Measurements from ENCODE around the gene MARK2. TPM values are rescaled to one million over a fixed set of nuclear protein-coding genes. Genes with fewer than 3 reads are reported as not detected.

MARK2 gene
- total RNA-seq, 1 donor from 2014 or later, result 44.9 TPM

- Histone ChIP-seq H3K4me1 (peaks cover 61% of the 10 kb centered on the region), H3K27ac (no peak overlapping the region)
- intact Hi-C loops (cut with DNase I), result no loop called here
Measured at GRCh38 chr11:63890368-63890767, 51.5 kb downstream of the MARK2 start.

GRCh38 chr11:63892228-63892627 lies 53.3 kb downstream of the MARK2 start:
- TF ChIP-seq, protein P1, sequence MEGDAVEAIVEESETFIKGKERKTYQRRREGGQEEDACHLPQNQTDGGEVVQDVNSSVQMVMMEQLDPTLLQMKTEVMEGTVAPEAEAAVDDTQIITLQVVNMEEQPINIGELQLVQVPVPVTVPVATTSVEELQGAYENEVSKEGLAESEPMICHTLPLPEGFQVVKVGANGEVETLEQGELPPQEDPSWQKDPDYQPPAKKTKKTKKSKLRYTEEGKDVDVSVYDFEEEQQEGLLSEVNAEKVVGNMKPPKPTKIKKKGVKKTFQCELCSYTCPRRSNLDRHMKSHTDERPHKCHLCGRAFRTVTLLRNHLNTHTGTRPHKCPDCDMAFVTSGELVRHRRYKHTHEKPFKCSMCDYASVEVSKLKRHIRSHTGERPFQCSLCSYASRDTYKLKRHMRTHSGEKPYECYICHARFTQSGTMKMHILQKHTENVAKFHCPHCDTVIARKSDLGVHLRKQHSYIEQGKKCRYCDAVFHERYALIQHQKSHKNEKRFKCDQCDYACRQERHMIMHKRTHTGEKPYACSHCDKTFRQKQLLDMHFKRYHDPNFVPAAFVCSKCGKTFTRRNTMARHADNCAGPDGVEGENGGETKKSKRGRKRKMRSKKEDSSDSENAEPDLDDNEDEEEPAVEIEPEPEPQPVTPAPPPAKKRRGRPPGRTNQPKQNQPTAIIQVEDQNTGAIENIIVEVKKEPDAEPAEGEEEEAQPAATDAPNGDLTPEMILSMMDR (IDR thresholded peaks at IDR 0.05), result no peak
- intact Hi-C loops (cut with DNase I), result no loop called here
- ATAC-seq (no peak), DNase-seq (no peak)
- Histone ChIP-seq H3K36me3 (peaks cover 26% of the 10 kb centered on the region), H3K4me3 (no peak overlapping the region), H3K27me3 (ENCODE audit: low read depth) (no peaks in the 10 kb centered on the region), H3K4me1 (peaks cover 60% of the 10 kb centered on the region), H3K27ac (no peak overlapping the region), H3K9me3 (no peaks in the 10 kb centered on the region)

More at GRCh38 chr11:63890368-63890767, 51.5 kb downstream of the MARK2 start:
- peaks cover 7% of the 10 kb centered on the region for H3K36me3 ChIP-seq
- no peaks in the 10 kb centered on the region for H3K27me3 ChIP-seq (ENCODE audit: low read depth)
- ATAC-seq (no peak), DNase-seq (no peak)
- no peaks in the 10 kb centered on the region for H3K9me3 ChIP-seq
- TF ChIP-seq, protein P1 (IDR thresholded peaks at IDR 0.05), result no peak
- H3K4me3 ChIP-seq, result no peak overlapping the region

DNA sequence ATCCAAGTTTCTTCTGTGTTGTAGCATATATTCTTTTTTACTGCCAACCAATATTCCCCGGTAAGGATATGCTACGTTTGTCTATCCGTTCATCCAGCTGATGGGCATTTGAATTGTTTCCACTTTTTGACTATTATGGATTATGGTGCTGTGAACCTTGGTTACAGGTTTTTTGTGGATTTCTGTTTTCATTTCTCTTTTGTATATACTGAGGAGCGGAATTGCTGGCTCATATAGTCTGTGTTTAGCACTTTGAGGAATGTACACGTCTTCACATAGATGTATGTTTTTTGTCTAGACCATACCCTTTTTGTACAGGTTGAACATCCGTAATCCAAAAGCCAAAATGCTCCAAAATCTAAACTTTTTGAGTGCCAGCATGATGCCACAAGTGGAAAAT lies 54.4 kb downstream of the MARK2 start:
- Histone ChIP-seq H3K27me3 (ENCODE audit: low read depth) (no peaks in the 10 kb centered on the region), H3K36me3 (peaks cover 37% of the 10 kb centered on the region), H3K4me3 (no peak overlapping the region), H3K4me1 (peaks cover 49% of the 10 kb centered on the region), H3K9me3 (no peaks in the 10 kb centered on the region), H3K27ac (no peak overlapping the region)
- TF ChIP-seq, protein P1 (IDR thresholded peaks at IDR 0.05), result no peak
- ATAC-seq (no peak), DNase-seq (no peak)
- intact Hi-C loops (cut with DNase I), result no loop called here

GRCh38 chr11:63896071-63896470 lies 57.2 kb downstream of the MARK2 start:
- ATAC-seq (peak; percentile 73 to 86), DNase-seq (no peak)
- Histone ChIP-seq H3K4me1 (peaks cover 24% of the 10 kb centered on the region), H3K27me3 (ENCODE audit: low read depth) (no peaks in the 10 kb centered on the region), H3K27ac (no peak overlapping the region), H3K4me3 (no peak overlapping the region), H3K36me3 (peaks cover 64% of the 10 kb centered on the region), H3K9me3 (no peaks in the 10 kb centered on the region)
- intact Hi-C loops (cut with DNase I), result no loop called here
- TF ChIP-seq, protein P1 (IDR thresholded peaks at IDR 0.05), result no peak

DNA sequence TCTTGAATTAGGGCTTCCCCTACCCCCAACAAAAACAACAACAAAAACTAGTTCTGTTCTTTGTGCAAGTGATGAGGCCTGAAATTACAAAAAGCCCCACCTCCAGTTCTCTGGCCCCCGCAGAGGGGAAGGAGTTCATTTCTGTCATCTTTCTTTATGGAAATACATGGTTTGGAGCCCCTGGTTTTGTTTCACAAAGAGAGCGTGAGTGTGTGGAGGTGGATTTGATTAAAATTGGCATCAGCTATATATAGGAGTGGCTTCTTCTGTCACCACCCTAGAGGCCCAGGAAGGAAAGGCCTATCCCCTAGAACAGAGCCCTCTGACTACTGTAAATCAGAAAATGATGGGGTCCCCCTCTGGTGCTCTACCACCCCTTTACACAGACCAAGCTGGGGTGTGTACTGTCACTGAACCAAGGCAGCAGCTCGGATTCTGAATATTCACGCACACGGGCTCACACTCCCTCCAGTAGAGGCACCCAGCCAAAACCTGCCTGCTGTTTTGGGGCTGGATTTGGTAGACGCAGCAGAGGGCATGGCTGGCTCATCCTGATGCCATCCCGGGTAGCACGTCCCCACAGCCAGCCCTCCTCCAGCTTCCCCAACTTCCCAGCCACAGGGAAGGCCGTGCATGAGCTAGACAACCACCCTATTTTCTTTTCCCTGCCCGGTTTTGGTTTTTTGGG lies 58.7 kb downstream of the MARK2 start:
- ATAC-seq, result no peak
- H3K9me3 ChIP-seq, result no peaks in the 10 kb centered on the region
- TF ChIP-seq, protein P1 (IDR thresholded peaks at IDR 0.05), result no peak
- H3K4me3 ChIP-seq, result no peak overlapping the region
- H3K36me3 ChIP-seq, result peaks cover 75% of the 10 kb centered on the region
- intact Hi-C loops (cut with DNase I), result no loop called here
- no peak overlapping the region for H3K27ac ChIP-seq
- H3K4me1 ChIP-seq, result peaks cover 10% of the 10 kb centered on the region
- H3K27me3 ChIP-seq (ENCODE audit: low read depth), result no peaks in the 10 kb centered on the region
- DNase-seq, result no peak

Data from lower lobe of right lung (tissue), 2 donors.